Measurements from ENCODE around the gene ALG14. TPM values are rescaled to one million over a fixed set of nuclear protein-coding genes. Genes with fewer than 3 reads are reported as not detected.
"Not testable (repeated sequence)": the region's sequence is repeated elsewhere in the genome, so short reads cannot be mapped to it uniquely, and the experiment has no call there.

ALG14 gene
- total RNA-seq, 1 donor from 2014 or later = 3.7 TPM

GRCh38 chr1:95089650-95090287 lies 17.0 kb upstream of the ALG14 start:
- FAIRE-seq (no peak), DNase-seq (ENCODE audit: low spot score in 2 of 2) (no peak)

DNA sequence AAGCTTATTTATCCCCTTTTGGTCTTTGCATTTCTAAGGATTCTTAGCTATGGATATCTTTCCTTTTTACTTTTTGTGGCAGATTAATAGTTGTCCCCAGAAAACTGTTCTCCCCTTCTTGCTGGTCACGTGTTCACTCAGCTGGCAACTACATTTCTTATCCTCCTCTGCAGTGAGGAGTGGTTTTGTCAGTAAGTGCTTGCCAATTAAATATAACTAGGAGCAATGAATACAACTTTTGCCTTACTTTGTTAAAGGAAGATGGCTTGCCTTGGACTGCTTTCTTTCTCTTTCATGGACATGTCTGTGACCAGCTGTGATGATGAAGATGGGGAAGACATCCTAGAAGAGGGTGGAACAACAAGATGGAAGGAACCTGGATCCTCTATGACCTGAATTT lies 15.6 kb upstream of the ALG14 start:
- DNase-seq (ENCODE audit: low spot score in 2 of 2) (no peak), FAIRE-seq (no peak)

DNA sequence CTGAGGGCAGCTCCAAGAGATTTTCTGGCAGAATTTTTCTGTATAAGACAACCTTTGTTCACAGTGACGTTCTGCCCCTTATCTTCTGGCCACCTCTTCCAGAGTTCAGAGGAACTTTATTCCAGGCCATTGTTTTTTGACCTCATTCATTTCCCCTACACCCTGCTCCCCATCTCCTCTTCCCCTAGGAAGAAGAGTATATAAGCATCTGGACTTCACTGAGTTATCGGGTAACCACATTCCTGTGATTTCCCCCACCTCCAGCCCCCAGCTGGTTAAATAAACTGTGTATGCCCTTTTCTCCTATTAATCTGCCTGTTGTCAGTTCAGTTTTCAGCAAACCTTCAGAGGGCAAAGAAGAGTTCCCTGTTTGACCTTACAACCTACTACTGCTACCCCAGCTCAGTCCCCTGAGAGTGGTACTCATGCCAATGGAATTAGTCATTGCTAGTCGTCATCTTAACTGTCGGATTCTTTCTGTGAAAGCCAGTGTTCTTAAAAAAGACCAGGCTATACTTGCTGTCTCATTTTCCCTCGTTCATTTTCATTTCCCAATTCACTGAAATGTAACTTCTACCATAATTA lies 14.3 kb upstream of the ALG14 start:
- DNase-seq (ENCODE audit: low spot score in 2 of 2) = no peak
- FAIRE-seq = no peak

GRCh38 chr1:95085376-95085775 lies 12.6 kb upstream of the ALG14 start:
- DNase-seq (ENCODE audit: low spot score in 2 of 2) = no peak

GRCh38 chr1:95084317-95085176 lies 11.8 kb upstream of the ALG14 start:
- DNase-seq (ENCODE audit: low spot score in 2 of 2) (peak; percentile 38 to 52), FAIRE-seq (no peak)

More at GRCh38 chr1:95085376-95085775, 12.6 kb upstream of the ALG14 start:
- FAIRE-seq = no peak

DNA sequence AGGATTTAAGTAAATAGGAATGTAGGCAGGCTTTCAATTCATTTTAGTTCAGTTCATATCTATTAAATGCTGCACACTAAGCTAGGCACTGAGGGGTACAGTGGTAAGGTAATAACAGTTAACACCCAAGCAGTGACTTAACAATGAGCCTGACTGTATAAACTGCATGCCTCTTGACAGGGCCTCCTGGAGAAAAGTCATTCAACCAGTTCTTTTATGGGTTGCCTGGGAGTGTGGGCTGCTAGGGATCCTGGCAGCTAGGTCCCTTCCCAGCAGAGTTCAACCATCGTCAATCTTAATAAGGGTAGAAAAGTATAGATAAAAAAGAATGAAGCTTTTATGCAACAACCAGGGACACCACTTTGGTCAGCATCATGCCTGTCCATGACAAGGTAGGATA lies 8.1 kb upstream of the ALG14 start:
- no peak for FAIRE-seq

GRCh38 chr1:95080446-95080845 lies 7.7 kb upstream of the ALG14 start:
- DNase-seq (ENCODE audit: low spot score in 2 of 2) (no peak), FAIRE-seq (no peak)

More for the DNA sequence above, 8.1 kb upstream of the ALG14 start:
- DNase-seq (ENCODE audit: low spot score in 2 of 2) = no peak

- no peak for DNase-seq (ENCODE audit: low spot score in 2 of 2)
- no peak for FAIRE-seq
Observed at GRCh38 chr1:95076034-95076433, 3.3 kb upstream of the ALG14 start.

GRCh38 chr1:95073446-95073845 lies 695 bp upstream of the ALG14 start:
- FAIRE-seq (no peak), DNase-seq (ENCODE audit: low spot score in 2 of 2) (no peak)

DNA sequence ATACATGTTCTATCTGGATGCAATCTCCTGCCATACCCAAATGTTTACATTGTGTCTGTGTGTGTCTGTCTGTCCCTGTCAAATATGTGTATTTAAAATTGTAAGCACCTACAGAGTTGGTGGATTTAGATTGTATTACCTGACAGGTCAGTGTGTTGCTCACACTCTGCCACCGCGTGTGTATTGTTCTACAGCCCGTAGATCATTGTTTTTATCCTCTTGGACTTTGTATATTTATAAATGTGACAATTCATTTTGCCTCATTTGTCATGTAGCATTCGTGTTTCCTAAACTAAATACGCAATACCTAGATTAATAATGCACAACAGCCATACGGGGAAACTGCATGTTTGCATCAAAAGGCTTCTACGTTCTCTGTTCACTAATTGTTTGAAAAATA lies 634 bp downstream of the ALG14 start:
- DNase-seq (ENCODE audit: low spot score in 2 of 2) (no peak), FAIRE-seq (no peak)

DNA sequence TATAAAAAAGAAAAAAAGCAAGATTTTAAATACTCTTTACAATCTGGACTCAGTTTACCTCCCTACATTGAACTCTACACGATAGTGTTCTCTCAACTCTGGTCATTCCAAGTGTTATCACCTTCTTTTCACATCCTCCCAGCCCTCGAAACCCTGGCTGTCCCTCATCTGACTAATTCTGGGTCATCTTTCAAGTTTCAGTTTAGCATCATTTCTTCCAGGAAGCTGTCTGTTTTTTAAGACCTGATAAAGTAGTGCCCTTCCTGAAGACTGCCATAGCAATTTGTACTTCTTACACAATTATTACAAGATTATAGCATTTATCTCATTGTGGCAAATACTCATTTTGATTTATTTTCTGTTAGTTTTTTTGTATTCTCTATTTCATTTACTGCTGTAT lies 1.2 kb downstream of the ALG14 start:
- no peak for DNase-seq (ENCODE audit: low spot score in 2 of 2)
- FAIRE-seq = no peak

DNA sequence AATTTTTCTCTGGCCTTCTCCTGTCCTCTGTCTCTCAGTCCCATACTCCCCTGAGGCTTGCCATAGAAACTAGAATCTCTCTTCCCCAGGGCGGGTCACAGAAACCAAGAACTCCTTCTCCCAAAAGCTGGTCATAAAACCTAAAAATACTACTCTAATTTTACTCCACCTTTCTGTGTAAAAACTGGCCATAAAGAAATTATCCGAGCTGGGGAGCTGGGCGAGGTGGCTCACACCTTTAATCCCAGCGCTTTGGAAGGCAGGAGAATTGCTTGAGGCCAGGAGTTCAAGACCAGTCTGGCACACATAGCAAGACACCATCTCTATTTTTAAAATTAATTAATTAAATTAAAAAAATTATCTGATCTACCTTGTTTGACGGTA lies 3.0 kb downstream of the ALG14 start:
- FAIRE-seq (no peak), DNase-seq (ENCODE audit: low spot score in 2 of 2) (no peak)

DNA sequence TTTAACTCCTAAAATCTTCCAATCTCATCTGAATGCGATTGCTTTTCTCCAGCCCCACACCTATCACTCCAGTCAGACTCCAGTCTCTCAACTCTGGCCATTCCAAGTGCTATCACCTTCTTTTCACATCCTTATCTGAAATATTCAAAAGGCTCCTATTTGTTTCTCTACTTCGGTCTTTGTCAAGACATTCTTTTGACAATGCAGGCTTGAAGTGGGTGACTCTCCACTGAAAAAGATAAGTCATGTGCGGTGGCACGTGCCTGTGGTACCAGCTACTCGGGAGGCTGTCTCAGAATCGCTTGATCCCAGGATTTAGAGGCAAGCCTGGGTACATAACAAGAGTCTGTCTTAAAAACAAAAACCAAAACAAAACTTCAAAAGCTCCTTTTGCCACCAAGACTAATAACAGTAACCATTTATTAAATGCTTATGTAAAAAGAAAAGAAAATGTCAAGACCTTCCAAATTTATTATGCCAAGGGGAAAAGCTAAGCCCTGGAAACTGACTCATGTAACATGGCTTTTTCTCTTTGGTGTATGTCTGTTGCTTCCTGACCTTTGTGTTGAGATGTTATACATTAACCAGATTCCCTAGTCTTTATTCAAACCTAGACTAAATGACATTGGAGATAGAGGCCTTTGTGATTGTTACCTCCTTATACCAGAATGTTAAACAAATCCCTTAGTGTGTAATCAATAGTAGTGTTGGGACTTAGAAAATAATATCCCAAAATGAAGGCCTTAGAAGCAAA lies 3.6 kb downstream of the ALG14 start:
- FAIRE-seq (no peak), DNase-seq (ENCODE audit: low spot score in 2 of 2) (no peak)

DNA sequence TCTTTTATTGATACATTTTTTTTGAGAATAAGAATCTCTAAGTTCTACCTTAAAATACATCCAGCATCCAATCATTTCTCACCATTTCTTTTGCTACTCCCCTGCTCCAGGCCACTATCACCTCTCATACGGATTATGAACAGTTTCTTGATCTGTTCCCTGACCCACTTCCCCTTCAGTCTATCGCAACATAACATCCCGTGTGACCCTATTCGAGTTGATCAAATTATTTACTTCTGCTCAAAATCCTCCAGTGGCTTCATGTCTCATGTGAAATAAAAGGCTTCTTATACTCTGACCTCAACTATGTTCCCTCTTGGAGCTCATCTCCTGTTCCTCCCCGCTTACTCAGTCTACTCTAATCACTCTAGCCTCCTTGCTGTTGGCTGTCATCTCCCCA lies 5.2 kb downstream of the ALG14 start:
- DNase-seq (ENCODE audit: low spot score in 2 of 2) (no peak), FAIRE-seq (no peak)

GRCh38 chr1:95067062-95067461 lies 5.7 kb downstream of the ALG14 start:
- no peak for DNase-seq (ENCODE audit: low spot score in 2 of 2)
- no peak for FAIRE-seq

DNA sequence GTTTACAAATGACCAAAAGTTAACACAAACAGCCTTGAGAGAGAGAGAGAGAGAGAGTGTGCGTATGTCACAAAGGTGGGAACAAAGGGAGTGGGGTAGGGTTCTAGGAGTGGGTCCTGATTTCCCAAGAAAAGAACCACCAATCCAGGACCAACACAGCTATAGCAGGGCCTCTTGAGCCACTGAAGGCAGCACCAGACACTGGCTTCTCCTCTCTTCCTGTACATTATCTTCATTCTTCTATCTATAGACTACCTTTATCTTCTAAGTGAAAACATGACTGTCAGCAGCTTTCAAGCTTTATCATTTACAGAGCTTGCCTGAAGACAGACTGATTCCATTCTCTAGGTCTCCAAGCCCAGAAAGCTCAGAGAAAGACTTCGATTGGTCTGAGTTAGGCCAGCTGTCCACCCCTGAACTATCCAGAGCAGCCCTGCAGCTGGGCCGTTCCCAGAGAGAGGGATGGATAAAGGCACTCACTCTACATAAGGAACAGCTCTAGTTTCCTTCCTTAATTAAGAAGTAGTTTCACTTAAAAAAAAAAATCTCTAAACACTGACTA lies 11.2 kb downstream of the ALG14 start:
- DNase-seq (ENCODE audit: low spot score in 2 of 2) (no peak), FAIRE-seq (no peak)

DNA sequence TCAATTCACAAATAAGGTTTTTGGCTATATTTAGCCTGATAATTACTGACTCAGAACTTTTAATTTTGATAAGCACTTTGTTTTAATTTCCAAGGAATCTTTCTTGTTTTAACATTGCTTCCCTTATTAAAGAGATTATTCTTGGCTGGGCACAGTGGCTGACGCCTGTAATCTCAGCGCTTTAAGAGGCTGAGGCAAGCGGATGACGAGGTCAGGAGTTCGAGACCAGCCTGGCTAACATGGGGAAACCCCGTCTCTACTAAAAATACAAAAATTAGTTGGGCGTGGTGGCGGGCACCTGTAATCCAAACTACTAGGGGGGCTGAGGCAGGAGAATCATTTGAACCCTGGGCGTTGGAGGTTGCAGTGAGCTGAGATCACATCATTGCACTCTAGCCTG lies 13.8 kb downstream of the ALG14 start:
- DNase-seq (ENCODE audit: low spot score in 2 of 2) (no peak), FAIRE-seq (no peak)

DNA sequence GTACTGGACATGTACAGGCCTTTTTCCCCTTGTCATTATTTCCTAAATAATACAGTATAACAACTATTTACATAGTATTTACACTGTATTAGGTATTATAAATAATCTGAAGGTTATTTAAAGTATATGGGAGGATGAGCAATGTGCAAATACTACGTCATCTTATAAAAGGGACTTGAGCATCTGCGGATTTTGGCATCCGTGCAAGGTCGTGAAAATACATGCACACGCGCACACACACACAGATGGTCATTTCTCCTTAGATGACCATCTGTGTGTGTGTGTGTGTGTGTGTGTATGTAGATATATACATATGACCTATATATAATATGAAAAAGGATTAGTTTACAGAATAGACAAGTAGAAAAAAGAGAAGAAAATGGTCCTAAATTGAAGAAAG lies 15.4 kb downstream of the ALG14 start:
- FAIRE-seq = no peak
- no peak for DNase-seq (ENCODE audit: low spot score in 2 of 2)

DNA sequence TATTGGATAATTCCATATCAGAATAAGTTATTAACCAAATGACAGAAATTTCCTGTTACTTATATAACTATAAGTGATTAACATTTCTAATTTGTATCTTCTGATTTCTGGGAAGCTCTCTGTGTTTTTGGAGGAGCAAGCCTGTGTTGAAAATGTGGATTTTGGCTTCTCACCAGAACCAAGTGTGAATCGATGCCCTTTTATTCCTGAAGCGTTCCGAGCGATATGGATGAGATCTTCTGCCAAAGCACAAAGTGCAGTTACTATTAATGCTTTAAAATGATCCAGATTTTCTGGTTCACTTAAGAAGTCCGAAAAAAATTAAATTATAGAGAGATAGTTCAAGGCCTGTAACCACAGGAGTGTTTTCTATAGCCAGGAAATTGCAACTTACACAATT lies 22.8 kb downstream of the ALG14 start:
- FAIRE-seq (no peak), DNase-seq (ENCODE audit: low spot score in 2 of 2) (no peak)

GRCh38 chr1:95048317-95048716 lies 24.4 kb downstream of the ALG14 start:
- no peak for FAIRE-seq
- DNase-seq (ENCODE audit: low spot score in 2 of 2) = no peak

DNA sequence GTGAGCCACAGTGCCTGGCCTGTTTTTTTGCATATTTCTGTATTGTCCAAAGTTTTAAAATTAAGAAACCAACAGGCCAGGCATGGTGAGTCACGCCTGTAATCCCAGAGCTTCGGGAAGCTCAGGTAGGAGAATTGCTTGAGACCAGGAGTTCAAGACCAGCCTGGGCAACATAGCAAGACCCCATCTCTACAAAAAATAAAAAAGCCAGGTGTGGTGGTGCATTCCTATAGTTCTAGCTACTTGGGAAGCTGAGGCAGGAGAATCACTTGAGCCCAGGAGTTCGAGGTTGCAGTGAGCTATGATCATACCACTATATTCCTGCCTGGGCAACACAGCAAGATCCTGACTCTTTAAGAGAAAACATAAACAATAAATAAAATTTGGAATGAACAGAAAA lies 25.1 kb downstream of the ALG14 start:
- DNase-seq (ENCODE audit: low spot score in 2 of 2); FAIRE-seq: not testable (repeated sequence)
